Endothelial cell (in vitro differentiated cells): ENCODE results near the gene FEM1C. TPM values are rescaled to one million over a fixed set of nuclear protein-coding genes. Genes with fewer than 3 reads are reported as not detected.

Source experiments
- DNase-seq: peaks from one replicate; pipeline ENCODE4 v3.0.0; 2021; ENCODE audit warnings: low spot score
- H3K27ac Mint-ChIP-seq: one replicate; pipeline ENCODE4 v1.8.0; 2021; ENCODE audit warnings: mixed read lengths, inconsistent platforms; ENCODE audit not compliant: unreplicated experiment
- H3K27me3 Mint-ChIP-seq: one replicate; pipeline ENCODE4 v1.8.0; 2021; ENCODE audit warnings: mild to moderate bottlenecking, moderate library complexity, mixed read lengths, inconsistent platforms; ENCODE audit not compliant: unreplicated experiment
- H3K36me3 Mint-ChIP-seq: one replicate; pipeline ENCODE4 v1.8.0; 2021; ENCODE audit warnings: mild to moderate bottlenecking, low read depth, mixed read lengths, inconsistent platforms; ENCODE audit not compliant: unreplicated experiment
- H3K4me1 Mint-ChIP-seq: one replicate; pipeline ENCODE4 v1.8.0; 2021; ENCODE audit warnings: mild to moderate bottlenecking, mixed read lengths, inconsistent platforms; ENCODE audit not compliant: unreplicated experiment
- H3K4me3 Mint-ChIP-seq: one replicate; pipeline ENCODE4 v1.8.0; 2021; ENCODE audit warnings: mild to moderate bottlenecking, mixed read lengths, inconsistent platforms; ENCODE audit not compliant: unreplicated experiment
- H3K9me3 Mint-ChIP-seq: one replicate; pipeline ENCODE4 v1.8.0; 2021; ENCODE audit warnings: mixed read lengths, inconsistent platforms; ENCODE audit not compliant: unreplicated experiment
- CTCF ChIP-seq: fragments of 200-600 bp; sonication (generic); IDR thresholded peaks from one replicate; pipeline ENCODE4 v1.5.0; 2021; ENCODE audit warnings: antibody characterized with exemption; ENCODE audit not compliant: unreplicated experiment
- total RNA-seq: library from RNA; stranded (reverse); fragmentation: NEBNext Ultra II Directional; extraction: Animal tissue kit (Norgen Biotek cat#: 25700); gene quantifications from one replicate; pipeline ENCODE4 v1.2.1, GENCODE V29; 2021; ENCODE audit not compliant: unreplicated experiment

FEM1C gene
- total RNA-seq, 1 donor from 2014 or later: 16.8 TPM

- Mint-ChIP-seq H3K9me3 (no peaks in the 10 kb centered on the region), H3K27ac (no peak overlapping the region), H3K4me3 (no peak overlapping the region), H3K36me3 (no peaks in the 10 kb centered on the region), H3K4me1 (no peaks in the 10 kb centered on the region), H3K27me3 (no peaks in the 10 kb centered on the region)
- no peak for TF ChIP-seq CTCF
- no peak for DNase-seq
Observed at GRCh38 chr5:115478281-115478680, 66.3 kb downstream of the FEM1C start.

GRCh38 chr5:115477581-115477980 lies 67.0 kb downstream of the FEM1C start:
- Mint-ChIP-seq H3K36me3 (no peaks in the 10 kb centered on the region), H3K27ac (no peak overlapping the region), H3K4me1 (no peaks in the 10 kb centered on the region), H3K27me3 (no peaks in the 10 kb centered on the region), H3K4me3 (no peak overlapping the region), H3K9me3 (no peaks in the 10 kb centered on the region)
- TF ChIP-seq CTCF: no peak
- DNase-seq: no peak

GRCh38 chr5:115475788-115476187 lies 68.8 kb downstream of the FEM1C start:
- Mint-ChIP-seq H3K4me3 (no peak overlapping the region), H3K4me1 (no peaks in the 10 kb centered on the region), H3K9me3 (no peaks in the 10 kb centered on the region), H3K27me3 (no peaks in the 10 kb centered on the region), H3K36me3 (no peaks in the 10 kb centered on the region), H3K27ac (no peak overlapping the region)
- no peak for TF ChIP-seq CTCF
- DNase-seq: no peak

GRCh38 chr5:115472271-115473025 lies 72.1 kb downstream of the FEM1C start:
- H3K27me3 Mint-ChIP-seq: no peaks in the 10 kb centered on the region
- H3K4me3 Mint-ChIP-seq: no peak overlapping the region
- no peak overlapping the region for H3K27ac Mint-ChIP-seq

More at GRCh38 chr5:115472271-115473025, 72.1 kb downstream of the FEM1C start:
- Mint-ChIP-seq H3K36me3 (no peaks in the 10 kb centered on the region), H3K4me1 (no peaks in the 10 kb centered on the region), H3K9me3 (no peaks in the 10 kb centered on the region)
- no peak for TF ChIP-seq CTCF
- DNase-seq: no peak
